GM18909 (cell line): ENCODE measurements around the gene LBHD2.

ENCODE experiments used
- ATAC-seq: cut with Tn5 transposase; IDR thresholded peaks from one replicate; pipeline ENCODE4 v1.9.1; 2021; ENCODE audit warnings: mild to moderate bottlenecking; ENCODE audit not compliant: unreplicated experiment, poor library complexity

Gene LBHD2

DNA sequence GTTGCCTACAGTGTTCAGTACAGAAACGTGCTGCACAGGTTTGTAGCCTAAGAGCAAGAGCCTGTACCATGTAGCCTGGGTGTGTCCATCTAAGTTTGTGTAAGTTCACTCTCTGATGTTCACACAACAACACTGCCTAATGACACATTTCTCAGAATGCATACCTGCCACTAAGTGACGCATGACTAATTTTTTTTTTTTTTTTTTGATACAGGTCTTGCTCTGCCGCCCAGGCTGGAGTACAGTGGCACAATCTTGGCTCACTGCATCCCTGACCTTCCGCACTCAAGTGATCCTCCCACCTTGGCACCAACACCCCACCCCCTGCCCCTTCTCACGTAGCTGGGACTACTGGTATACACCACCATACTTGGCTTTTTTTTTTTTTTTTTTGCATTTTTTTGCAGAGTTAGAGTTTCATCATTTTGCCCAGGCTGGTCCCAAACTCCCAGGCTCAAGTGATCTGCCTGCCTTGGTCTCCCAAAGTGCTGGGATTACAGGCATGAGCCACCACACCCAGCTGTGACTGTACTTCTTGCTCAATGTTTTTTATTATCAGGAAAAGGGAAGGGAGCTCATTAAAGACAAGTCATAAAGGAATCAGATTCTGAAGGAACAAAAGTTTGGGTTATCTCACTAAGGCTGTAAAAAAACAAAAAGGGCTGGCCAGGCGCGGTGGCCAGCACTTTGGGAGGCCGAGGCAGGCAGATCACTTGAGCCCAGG lies 16.6 kb upstream of the LBHD2 start:
- no peak for ATAC-seq

DNA sequence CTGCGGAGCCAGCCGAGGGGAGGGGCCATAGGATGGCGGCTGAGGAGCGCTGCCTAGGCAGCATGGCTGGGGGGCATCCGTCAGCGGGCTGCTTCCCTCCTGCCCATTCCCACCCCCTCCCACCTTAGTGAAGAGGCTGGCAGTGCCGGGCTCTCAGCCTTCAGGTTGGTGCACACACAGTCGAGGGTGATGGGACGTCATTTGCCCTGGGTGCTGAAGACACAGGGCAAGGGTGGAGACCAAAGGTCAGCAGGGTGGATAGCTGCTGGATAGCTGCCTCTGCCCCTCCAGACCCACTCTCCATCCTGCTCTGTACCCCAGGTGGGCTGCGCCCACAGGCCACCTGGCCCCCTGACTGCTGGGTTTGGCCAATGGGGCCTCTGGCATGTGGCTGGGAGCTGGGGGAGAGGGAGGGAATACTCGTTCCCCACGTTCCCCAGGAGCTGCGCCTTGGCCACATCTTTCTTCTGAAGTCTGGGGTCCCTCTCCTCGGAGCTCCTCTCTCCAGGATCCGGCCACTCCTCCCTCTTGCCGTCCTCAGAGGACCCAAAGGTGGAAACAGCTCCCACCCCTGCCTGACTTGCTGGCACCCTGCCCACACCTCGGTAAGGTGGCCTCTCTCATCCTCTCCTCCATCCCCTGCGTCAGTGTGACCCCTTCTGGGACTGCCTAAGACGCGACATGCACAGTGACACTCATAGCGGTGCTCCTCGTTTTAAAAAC lies 15.5 kb upstream of the LBHD2 start:
- ATAC-seq = no peak

DNA sequence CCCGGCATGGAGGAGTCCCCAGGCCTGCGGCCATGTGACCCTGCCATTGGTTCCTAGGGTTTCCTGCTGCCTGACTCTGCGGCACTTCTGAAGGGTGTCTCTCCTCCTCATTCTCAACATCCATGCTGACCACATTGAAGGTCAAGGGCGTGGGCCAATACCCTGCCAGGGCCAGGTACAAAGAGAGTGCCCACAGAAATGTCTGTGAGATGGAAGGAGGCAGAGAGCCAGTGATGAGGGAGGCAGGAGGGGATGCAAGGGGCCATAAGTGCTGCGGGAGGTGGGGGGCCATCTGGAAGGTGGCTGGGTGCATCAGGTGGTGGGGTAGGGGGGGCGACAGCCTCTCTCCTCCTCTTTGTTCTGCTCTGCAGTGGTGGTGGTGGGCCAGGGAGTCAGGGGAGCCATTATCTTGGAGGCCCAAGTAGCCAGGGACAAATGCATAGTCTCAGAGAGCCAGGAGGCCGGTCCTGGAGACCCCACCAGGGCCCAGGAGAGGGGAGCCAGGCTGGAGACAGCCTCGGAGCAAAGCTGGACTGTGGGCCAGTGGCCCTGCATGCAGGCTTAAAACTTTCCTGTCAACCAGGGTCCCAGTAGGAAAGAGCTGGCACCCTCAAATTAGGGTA lies 13.6 kb upstream of the LBHD2 start:
- ATAC-seq = no peak

DNA sequence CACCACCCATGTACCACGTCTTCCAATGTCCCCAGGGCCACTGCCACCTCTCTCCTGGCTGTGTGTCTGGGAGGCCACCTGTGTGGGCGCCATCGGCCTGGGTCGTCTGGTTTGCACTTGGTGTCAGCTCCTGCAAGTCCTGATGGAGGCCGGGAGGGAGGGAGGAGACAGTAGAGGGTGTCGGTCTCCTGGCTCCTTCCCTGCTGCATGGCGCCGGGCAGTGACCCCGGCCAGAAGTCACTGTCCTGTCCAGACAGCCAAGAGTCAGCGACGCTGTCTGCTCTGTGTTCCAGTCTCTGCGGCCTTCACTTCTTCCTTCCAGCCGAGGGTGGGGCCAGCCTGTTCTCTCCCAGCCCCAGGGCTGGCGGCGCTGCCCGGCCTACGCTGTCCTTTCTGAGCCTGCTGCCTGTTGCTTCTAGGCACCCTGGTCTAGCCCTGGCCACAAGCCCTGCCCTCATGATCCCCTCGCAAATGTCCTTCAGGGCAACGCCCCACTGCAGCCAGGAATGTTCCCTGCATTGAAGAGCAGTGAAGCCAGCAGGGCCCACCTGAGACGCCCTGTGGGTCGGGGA lies 13.0 kb upstream of the LBHD2 start:
- no peak for ATAC-seq

DNA sequence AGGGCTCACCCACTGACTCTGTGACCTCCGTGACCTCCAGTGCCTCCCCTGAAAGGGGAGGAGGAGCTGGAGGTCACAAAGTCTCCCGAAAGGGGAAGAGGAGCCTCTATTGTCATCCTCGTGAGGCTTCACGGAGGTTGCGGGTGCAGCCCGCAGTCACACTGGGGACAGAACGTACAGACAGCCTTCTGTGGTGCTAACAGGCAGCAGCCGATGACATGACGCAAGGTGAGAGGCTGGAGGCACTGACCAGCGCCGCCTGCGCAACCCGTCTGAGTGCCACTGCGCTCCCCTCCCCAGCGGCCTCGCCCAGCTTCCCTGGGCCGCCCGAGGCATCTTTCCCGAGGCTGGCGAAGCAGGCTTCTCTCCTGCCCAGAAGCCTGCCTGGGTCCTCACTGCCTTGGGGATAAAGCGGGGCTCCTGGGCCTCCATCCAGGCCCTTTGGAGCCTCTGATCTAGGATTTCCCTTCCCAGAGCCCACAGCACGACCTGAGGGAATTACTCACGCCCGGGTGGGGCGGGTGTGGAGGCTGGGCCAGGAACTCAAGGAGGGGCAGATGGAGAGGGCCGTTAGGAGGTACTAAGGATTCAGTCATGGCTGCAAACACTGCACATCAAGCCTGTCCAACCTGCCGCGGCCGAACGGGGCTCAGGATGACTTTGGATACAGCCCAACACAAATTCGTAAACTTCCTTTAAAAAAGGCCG lies 12.3 kb upstream of the LBHD2 start:
- no peak for ATAC-seq

DNA sequence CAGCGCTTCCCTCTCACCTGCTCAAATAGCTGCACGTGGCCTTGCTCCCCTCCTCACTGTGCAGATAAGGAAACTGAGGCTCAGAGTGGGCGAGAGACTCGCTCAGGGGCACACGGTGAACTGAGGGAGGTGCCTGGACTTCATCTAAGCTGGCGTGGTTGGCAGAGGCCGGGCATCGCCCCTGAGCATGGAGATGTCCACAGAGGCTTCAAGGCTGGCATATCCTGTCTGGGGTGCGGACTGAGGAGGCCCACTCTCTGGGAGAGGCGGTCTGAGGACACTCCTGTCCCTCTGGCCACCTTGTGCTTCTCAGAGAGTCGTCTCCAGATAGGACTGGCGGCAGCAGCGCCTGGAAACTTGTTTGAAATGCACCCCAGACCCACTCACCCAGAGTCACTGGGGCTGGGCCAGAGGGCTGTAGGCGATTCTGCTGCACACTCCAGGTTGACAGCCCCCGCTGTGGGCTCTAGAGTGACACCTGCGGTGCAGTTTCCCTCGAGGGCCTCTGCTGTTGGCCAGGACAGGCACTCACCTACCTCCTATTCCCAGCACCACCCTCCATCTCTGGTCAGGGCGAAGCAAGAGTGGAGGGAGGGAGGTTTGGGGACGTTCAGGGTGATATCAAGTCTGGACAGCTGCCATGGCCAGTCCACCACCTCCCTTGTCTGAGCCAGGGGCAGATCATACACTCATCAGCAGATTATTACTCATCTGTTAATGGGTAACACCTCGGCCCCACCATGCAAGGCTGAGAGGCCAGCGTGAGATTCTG lies 11.2 kb upstream of the LBHD2 start:
- ATAC-seq = no peak

DNA sequence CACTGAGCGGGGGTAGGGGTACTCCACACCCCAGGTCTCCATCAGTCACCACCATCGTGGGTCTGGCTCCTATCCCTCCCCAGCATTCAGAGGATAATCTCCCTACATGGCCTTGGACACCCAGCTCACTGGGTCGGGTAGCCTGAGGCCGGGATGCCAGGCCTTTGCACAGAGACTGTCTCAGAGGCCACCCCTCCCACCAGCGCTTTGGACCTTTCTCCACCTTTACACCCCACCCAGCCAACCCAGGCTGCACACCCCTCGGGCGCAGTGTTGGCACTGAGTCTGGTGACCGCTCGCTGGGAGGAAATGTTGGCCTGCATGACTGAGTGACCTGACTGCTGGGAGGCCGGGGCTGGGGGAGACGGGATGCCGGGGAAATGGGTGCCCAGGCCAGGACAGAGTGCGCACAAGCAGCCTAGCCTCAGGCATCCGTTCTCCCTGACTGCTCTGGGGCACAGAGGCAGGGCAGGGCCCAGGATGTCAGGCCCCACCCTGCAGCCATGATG lies 10.6 kb upstream of the LBHD2 start:
- no peak for ATAC-seq

DNA sequence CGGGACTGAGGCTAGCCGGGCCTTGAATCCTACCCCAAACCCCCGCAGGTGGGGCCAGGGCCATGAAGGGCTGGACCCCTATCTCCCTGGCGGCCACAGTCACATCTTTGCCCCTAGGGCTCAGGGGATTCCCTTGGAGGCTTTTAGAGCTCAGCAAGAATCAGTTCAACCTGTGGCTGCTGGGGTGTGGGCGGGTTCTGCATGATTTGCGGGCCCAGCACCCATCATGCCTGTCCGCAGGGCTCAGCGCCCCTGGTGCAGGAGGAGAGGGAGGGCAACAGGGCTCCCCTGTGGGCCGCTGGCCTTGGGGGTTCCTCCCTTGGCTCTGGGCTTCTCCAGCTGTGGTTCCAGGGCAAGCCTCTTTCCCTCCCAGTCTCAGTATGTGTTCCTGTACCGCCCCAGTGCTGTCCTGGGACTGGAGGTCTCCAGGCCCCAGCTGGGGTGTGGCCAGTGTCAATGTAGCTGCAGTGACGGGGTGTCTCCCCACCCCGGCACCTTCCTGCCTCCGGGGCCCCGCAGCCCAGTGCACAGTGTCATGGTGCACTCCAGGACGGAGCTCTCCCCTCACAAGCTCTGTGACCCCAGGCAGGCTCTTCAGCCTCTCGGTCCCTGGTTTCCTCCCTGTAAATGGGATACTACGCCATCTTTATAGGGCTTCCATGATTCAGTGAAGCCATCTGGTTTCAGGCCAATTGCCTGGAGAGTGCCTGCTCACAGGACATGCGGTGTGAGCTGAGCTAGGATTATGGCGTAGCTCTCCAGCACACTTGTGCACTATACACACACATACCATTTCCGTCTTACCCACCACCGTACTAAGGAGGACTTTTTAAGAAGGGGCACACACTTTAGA lies 9.9 kb upstream of the LBHD2 start:
- ATAC-seq = no peak

DNA sequence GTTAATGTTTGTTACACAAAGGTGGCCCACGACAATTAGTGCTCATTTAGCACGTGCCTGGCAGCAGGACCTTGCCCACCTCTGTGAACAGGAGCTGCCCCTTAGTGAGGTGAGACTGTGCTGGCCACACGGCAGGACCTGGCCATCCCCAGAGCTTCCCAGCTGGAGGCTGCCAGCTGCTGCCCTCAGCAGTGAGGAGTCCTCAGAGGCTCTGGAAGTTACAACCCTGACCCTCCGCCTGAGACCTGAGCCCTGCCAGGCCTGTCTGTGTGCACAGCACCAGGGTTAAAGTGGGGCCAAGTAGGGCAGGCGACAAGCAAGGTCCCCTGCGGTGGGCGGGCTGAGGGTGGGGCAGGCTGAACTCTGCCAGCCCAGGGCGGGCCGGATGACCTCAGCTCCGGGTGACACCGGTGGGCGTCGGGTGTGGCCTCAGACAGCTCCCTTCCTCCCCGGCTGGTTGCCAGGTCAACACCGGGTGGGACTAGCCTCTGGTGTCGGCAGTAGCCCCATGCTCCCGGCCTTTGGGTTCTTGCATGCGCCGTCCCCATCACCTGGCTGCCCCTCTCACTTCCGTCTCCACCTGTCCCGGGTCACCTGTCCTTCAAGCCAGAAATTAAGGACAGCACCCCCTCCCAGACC lies 9.2 kb upstream of the LBHD2 start:
- peak; percentile 2 for ATAC-seq

DNA sequence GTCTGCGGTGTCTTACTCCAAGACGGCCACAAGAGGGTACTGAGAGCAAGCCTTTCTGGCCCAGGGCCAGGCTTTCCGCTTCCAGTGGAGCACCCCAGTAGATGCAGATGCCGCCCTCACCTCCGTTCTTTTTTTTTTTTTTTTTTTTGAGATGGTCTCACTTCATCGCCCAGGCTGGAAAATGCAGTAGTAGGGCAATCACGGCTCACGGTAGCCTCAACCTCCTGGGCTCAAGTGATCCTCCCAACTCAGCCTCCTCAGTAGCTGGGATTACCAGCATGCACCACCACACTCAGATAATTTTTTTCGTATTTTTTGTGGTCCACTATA lies 5.6 kb upstream of the LBHD2 start:
- no peak for ATAC-seq

DNA sequence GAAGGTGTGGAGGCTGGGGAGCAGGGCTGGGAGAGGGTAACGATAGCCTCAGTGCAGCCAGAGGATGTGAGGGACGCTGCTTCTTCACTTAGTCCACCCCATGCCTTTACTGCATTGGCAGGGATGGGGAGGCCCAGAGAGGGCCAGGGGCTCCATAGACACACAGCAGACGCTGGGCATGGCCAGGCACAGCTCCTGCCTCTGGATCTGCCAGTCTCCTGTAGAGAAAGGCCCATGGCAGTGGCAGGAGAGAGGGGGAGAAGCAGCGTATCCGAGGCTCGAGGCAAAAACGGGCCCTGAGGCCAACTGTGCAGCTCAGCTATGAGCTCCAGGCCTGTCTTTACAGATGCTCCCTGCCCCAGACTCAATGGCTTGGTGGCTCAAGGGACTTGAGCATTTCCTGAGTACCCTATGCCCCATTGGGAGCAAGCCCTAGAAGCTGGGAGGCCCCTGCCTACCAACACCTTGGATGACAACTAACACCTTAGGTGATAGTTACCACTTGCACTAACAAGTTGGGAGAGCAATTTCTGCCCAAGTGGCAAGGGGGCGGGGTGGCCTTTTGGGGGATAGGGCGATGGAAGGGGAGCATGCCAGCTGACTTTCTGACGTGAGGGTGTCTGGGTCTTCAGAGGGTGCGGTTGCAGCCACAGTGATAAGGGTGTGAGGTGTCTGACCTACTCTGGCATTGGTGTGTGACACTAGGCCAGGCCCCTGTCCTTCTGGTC lies 5.0 kb upstream of the LBHD2 start:
- no peak for ATAC-seq

DNA sequence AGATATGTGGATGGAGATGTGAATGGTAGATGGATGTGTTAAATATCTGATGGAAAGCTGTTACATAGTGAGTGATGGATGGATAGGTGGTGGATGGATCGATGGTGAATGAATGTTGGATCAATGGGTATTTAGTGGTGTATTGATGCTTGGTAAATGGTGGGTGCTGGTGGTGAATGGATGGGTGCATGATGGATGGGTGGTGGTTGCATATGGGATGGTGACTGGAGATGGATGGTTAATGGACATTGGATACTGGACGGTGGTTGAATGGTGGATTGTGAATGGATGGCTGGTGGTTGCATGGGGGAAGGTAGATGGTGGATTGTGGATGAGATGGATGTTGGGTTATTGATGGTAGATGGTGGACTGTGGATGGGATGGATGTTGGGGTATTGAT lies 2.1 kb upstream of the LBHD2 start:
- no peak for ATAC-seq

DNA sequence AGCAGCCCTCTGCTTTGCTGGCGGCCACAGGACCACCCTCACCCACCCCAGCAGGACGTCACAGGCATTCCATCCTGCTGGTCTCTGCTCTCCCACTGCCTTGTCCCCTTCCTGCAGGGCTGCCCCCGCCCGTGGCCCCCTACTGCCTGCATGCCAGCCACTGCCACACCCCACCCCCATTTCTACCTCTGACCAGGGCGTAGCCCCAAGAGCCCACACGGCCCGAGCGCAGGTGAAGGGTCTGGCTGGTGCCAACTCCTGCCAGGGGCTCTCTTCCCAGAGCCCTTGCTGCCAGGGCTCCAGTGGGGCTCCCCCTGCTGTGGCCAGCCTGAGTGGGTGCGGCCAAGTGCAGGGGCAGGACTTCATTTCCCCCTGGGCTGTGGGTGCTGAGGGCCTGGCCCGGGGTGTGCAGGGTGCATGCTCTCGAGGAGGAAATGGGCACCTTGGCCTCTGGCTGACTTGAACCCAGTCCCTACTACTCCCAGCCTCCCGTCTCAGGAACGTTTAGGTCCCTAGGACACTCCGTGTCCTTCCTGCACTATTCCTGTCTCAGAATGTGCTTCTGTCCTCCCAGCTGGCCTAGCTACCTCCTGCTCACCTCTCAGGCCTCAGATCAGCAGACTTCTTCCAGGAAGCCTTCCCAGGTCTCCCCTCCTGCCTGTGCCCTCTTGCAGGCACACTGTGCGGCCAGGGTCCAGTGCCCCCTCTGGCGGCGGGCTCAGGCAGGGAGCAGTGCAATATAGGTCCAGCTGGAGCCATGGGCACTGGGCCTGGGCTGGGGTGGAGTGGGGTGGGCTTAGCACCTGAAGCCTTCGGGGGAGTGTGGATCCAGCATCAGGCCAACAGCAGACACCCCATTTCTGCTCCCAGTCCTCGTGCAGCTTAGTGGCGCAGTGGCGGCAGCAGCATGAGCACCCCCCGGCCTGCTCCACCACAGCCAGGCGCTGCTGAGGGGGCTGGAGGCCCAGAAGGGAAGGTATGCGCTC lies 1.4 kb downstream of the LBHD2 start:
- ATAC-seq = no peak

DNA sequence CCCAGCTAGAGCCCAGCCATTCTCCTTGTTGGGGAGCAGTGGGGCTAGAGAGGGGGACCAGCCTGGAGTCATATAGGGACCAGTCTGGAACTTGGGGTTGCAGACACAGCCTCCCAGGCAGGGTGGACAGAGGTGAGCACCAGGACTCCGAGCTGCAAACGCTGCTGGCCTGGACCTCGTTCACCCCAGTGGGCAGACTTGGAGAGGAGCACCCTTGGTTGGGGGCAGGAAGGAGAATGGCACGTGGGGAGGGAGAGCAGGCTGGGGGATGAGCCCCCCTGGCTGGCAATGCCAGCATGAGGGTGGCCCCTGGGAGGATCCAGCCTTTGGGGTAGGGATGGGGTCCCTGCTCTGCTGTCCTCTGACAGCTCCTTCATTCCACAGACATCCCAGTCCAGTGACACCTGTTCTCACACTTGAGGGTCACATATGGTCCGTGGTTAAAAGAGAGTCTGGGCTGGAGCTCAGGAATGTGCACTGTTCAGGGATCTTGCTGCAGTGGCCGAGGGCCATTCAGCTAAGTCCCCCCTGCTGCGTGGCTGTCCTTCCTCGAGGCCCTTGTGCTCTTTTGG lies 2.8 kb downstream of the LBHD2 start:
- ATAC-seq = no peak

DNA sequence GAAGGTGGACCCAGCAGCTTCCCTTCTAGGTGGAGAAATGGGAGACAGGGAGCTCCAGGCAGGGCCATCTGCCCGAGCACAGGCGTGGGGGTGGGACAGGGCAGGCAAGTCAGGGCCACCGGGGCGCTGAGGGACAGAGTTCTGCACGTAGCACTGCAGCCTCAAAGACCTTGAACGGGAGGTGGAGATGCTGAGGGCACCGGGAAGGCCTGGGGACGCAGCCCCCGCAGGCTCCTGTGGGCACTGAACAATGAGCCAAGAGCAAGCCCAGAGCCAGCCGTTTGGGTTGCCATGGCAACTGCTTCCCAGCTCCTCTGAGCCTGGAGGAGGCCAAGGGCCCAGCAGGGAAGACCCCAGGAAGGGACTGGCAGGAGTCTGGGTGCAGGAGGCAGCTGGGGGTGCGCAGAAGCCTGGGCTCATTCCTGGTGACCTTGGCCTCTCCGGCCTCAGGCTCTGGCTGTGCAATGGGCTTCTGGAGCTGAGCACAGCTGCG lies 3.4 kb downstream of the LBHD2 start:
- no peak for ATAC-seq

DNA sequence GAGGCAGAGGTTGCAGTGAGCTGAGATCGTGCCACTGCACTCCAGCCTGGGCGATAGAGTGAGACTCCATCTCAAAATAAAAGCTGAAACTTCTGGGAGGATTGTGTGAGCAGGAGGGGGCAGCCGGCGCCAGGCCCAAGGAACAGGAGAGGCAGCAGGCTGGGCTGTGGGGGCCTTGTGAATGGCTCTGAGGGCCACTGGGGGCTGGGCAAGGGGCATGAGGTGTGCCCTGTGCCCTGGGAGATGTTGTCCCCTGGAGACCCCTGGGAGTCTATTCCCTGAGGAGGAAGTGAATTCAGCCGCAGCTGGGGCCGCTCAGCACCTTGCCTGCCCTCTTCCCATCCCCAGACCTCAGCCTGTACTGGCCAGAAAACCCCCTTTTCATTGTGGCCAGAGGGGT lies 4.9 kb downstream of the LBHD2 start:
- no peak for ATAC-seq
